Measurements from ENCODE around the gene ITGB1BP1. TPM values are rescaled to one million over a fixed set of nuclear protein-coding genes. Genes with fewer than 3 reads are reported as not detected.

The ITGB1BP1 gene
- total RNA-seq, 1 experiment from 2014 or later = 68.1 TPM

DNA sequence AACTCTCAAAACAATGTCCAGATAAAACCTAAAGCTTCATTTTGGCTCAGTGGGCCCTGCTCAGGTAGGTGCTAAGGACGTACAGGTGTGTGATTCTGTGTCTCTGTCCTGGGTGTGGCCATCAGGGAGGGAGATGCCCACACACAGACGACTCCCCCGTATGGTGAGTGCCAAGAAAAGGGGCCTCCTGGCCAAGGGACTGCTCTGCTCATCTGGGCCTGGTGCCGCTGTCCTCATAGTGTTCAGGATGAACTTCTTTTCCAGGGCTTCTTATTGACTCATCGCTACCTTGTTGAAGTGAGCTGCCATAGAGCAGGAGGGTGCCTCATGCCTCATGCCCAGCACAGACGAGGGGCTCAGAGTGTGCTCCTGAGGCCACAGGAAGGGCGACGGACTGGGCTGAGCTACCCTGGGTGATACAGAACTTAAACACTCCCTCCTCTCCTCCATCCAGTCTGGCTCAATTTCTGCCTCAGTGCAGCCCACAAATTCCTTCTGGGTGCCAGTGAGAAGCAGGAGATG lies 57.8 kb downstream of the ITGB1BP1 start:
- Histone ChIP-seq H3K9me3 (ENCODE audit: insufficient read depth, low read depth) (no peaks in the 10 kb centered on the region), H3F3A (ENCODE audit: insufficient read depth, low read depth) (peaks cover 33% of the 10 kb centered on the region; the same call in 1 of the 2 replicates), H3K27ac (no peak overlapping the region), H4K20me1 (ENCODE audit: insufficient read depth) (0 out of 2 replicates have a peak, but pooled peaks cover 3% of the 10 kb centered on the region), H2AFZ (no peak overlapping the region), H3K4me1 (replicated peaks; ENCODE audit: insufficient read depth) (no peaks in the 10 kb centered on the region), H3K4me3 (no peak overlapping the region), H3K79me2 (ENCODE audit: low read depth) (no peaks in the 10 kb centered on the region), H3K4me2 (no peak overlapping the region), H3K27me3 (ENCODE audit: insufficient read depth, low read depth) (no peaks in the 10 kb centered on the region), H3K36me3 (ENCODE audit: low read depth) (peaks cover 46% of the 10 kb centered on the region), H3K9me2 (ENCODE audit: insufficient read depth) (no peaks in the 10 kb centered on the region)
- TF ChIP-seq EZH2 (IDR thresholded peaks at IDR 0.05; ENCODE audit: low read depth) (no peak), CTCF (conservative IDR thresholded peaks at IDR 0.05) (no peak)
- intact Hi-C loops (cut with micrococcal nuclease; ENCODE audit: unreplicated experiment) = no loop called here
- ChIA-PET CTCF (no interaction called here), POLR2A (ENCODE audit: unreplicated experiment) (no interaction called here)
- no peak for DNase-seq
- no TSS peak for BruUV-seq (replicated peaks)

DNA sequence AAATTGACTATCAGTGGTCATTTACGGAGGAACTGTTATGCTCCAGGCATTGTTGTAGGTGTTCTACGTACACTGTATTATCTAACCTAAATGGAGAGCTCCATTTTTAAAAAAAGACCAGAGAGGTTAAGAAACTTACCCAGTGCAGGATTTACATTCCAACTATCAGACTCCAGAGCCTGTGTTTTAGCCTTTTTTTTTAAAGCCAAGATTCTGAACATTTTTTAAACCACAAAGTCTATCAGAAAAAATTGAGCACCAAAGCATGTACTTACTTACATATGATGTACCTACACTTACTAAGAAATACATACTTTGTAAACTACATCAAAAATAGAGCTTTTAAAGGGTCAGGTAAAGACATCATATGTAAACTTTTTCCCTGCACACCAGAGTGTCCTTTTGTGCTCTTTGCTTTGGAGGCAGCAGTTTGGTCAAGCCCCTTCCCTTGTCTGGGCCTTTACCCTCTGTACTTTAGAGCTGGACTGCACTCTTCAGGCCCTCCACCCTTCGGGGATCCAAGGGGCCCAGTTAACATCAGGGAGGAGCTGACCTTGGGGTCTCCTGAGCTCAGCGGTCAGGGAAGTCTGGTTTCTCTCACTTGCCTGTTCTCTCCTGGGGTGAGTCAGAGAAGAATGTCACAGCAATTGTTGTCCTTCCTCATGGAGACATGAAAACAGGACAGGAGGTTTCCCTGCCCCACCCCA lies 58.4 kb downstream of the ITGB1BP1 start:
- Histone ChIP-seq H3F3A (ENCODE audit: insufficient read depth, low read depth) (peaks cover 35% of the 10 kb centered on the region; the same call in 1 of the 2 replicates), H3K4me3 (no peak overlapping the region), H3K4me1 (replicated peaks; ENCODE audit: insufficient read depth) (no peaks in the 10 kb centered on the region), H3K36me3 (ENCODE audit: low read depth) (peaks cover 50% of the 10 kb centered on the region), H3K27ac (peak overlapping the region; percentile 3; the same call in 1 of the 2 replicates), H3K9me3 (ENCODE audit: insufficient read depth, low read depth) (no peaks in the 10 kb centered on the region), H3K79me2 (ENCODE audit: low read depth) (no peaks in the 10 kb centered on the region), H2AFZ (no peak overlapping the region), H3K27me3 (ENCODE audit: insufficient read depth, low read depth) (no peaks in the 10 kb centered on the region), H3K9me2 (ENCODE audit: insufficient read depth) (no peaks in the 10 kb centered on the region), H4K20me1 (ENCODE audit: insufficient read depth) (0 out of 2 replicates have a peak, but pooled peaks cover 3% of the 10 kb centered on the region), H3K4me2 (no peak overlapping the region)
- ChIA-PET POLR2A (ENCODE audit: unreplicated experiment) (no interaction called here), CTCF (interaction anchor here (0.6 kb wide), 2 partner anchors 72 to 233 kb away, joined by 4 to 5 read pairs; no protein-coding TSS in a partner anchor)
- no peak for TF ChIP-seq CTCF (conservative IDR thresholded peaks at IDR 0.05)
- no peak for TF ChIP-seq EZH2 (IDR thresholded peaks at IDR 0.05; ENCODE audit: low read depth)
- DNase-seq = peak; percentile 19 to 44
- BruUV-seq (replicated peaks) = no TSS peak
- intact Hi-C loops (cut with micrococcal nuclease; ENCODE audit: unreplicated experiment) = no loop called here

GRCh38 chr2:9364373-9364772 lies 59.0 kb downstream of the ITGB1BP1 start:
- Histone ChIP-seq H3K9me3 (ENCODE audit: insufficient read depth, low read depth) (no peaks in the 10 kb centered on the region), H3K4me2 (no peak overlapping the region), H3K27ac (no peak overlapping the region), H2AFZ (no peak overlapping the region), H3K4me1 (replicated peaks; ENCODE audit: insufficient read depth) (no peaks in the 10 kb centered on the region), H3K9me2 (ENCODE audit: insufficient read depth) (no peaks in the 10 kb centered on the region), H3F3A (ENCODE audit: insufficient read depth, low read depth) (peaks cover 29% of the 10 kb centered on the region; the same call in 1 of the 2 replicates), H3K4me3 (no peak overlapping the region), H3K36me3 (ENCODE audit: low read depth) (peaks cover 51% of the 10 kb centered on the region), H3K79me2 (ENCODE audit: low read depth) (no peaks in the 10 kb centered on the region), H3K27me3 (ENCODE audit: insufficient read depth, low read depth) (no peaks in the 10 kb centered on the region), H4K20me1 (ENCODE audit: insufficient read depth) (0 out of 2 replicates have a peak, but pooled peaks cover 3% of the 10 kb centered on the region)
- POLR2A ChIA-PET (ENCODE audit: unreplicated experiment) = no interaction called here
- CTCF ChIA-PET = interaction anchor here (0.6 kb wide), 3 partner anchors 71 to 232 kb away, joined by 3 to 5 read pairs (median 4); no protein-coding TSS in a partner anchor
- no TSS peak for BruUV-seq (replicated peaks)
- intact Hi-C loops (cut with micrococcal nuclease; ENCODE audit: unreplicated experiment) = no loop called here
- no peak for TF ChIP-seq EZH2 (IDR thresholded peaks at IDR 0.05; ENCODE audit: low read depth)
- no peak for TF ChIP-seq CTCF (conservative IDR thresholded peaks at IDR 0.05)
- no peak for DNase-seq

Measured in PC-9 (cell line).